PC-9 (cell line): ENCODE results near the gene SNRNP25. TPM values are rescaled to one million over a fixed set of nuclear protein-coding genes. Genes with fewer than 3 reads are reported as not detected.

ENCODE experiments used
- BruUV-seq: library from RNA; stranded (reverse); fragments of 400-500 nt; replicated peaks from 2 replicates; lab custom pipeline; 2021; lab: Mats Ljungman, UMichigan
- CTCF ChIA-PET: fragments of 300-600 bp; sonication (Branson Sonifier 250); formaldehyde crosslinking; loops from one replicate; lab custom pipeline; 2022; ENCODE audit warnings: antibody characterized with exemption; lab: Charles Lee
- POLR2A ChIA-PET: fragments of 300-600 bp; sonication (Branson Sonifier 250); formaldehyde crosslinking; loops from one replicate; lab custom pipeline; 2022; ENCODE audit warnings: antibody characterized with exemption; ENCODE audit not compliant: unreplicated experiment; lab: Charles Lee
- DNase-seq, 2 experiments: peaks; one replicate each; pipeline versions ENCODE4 v3.0.0 to v3.0.0-alpha.2; 2015 to 2022; ENCODE audit warnings: mixed read lengths in 1 of 2
- H2AFZ ChIP-seq: fragments of 200-600 bp; sonication (generic); 2 replicates; pipeline ENCODE4 v1.8.1; 2017; ENCODE audit warnings: antibody characterized with exemption
- H3F3A ChIP-seq: fragments of 200-600 bp; sonication (generic); 2 replicates; pipeline ENCODE4 v1.8.1; 2017; ENCODE audit warnings: antibody characterized with exemption, mild to moderate bottlenecking, low read depth; ENCODE audit not compliant: insufficient read depth
- H3K27ac ChIP-seq: fragments of 200-600 bp; sonication (generic); 2 replicates; pipeline ENCODE4 v1.6.1; 2016; ENCODE audit warnings: mixed run types
- H3K27me3 ChIP-seq: fragments of 200-600 bp; sonication (generic); 2 replicates; pipeline ENCODE4 v1.6.1; 2016; ENCODE audit warnings: low read depth, mixed run types; ENCODE audit not compliant: insufficient read depth
- H3K36me3 ChIP-seq: fragments of 200-600 bp; sonication (generic); 2 replicates; pipeline ENCODE4 v1.6.1; 2016; ENCODE audit warnings: low read depth, mixed run types
- H3K4me1 ChIP-seq: fragments of 200-600 bp; sonication (generic); replicated peaks from 2 replicates; pipeline ENCODE4 v1.6.1; 2016; ENCODE audit warnings: mixed run types; ENCODE audit not compliant: insufficient read depth
- H3K4me2 ChIP-seq: fragments of 200-600 bp; sonication (generic); 2 replicates; pipeline ENCODE4 v1.6.1; 2017; ENCODE audit warnings: mixed run types
- H3K4me3 ChIP-seq: fragments of 200-600 bp; sonication (generic); 2 replicates; pipeline ENCODE4 v1.6.1; 2016; ENCODE audit warnings: mixed run types
- H3K79me2 ChIP-seq: fragments of 200-600 bp; sonication (generic); 2 replicates; pipeline ENCODE4 v1.6.1; 2017; ENCODE audit warnings: low read depth, mixed run types
- H3K9me2 ChIP-seq: fragments of 200-600 bp; sonication (generic); 2 replicates; pipeline ENCODE4 v1.8.1; 2017; ENCODE audit warnings: mild to moderate bottlenecking; ENCODE audit not compliant: insufficient read depth
- H3K9me3 ChIP-seq: fragments of 200-600 bp; sonication (generic); 2 replicates; pipeline ENCODE4 v1.8.1; 2016; ENCODE audit warnings: low read depth; ENCODE audit not compliant: insufficient read depth
- H4K20me1 ChIP-seq: fragments of 200-600 bp; sonication (generic); 2 replicates; pipeline ENCODE4 v1.8.1; 2017; ENCODE audit not compliant: insufficient read depth
- EZH2 ChIP-seq: fragments of 200-600 bp; sonication (generic); IDR thresholded peaks from 2 replicates; pipeline ENCODE4 v1.8.0; 2017; ENCODE audit warnings: antibody characterized with exemption, low read depth
- intact Hi-C: fragments of 100-400 bp; cut with micrococcal nuclease; formaldehyde crosslinking; loops from one replicate; pipeline ENCODE4 v1.10.0; 2022; ENCODE audit not compliant: unreplicated experiment
- total RNA-seq: library from RNA; stranded (reverse); gene quantifications from 2 replicates; pipeline ENCODE4 v1.2.3, GENCODE V29; 2021
- TF ChIP-seq, protein P1 (sequence below): fragments of 200-600 bp; sonication (generic); conservative IDR thresholded peaks from 2 replicates; pipeline ENCODE4 v1.6.1; 2017; ENCODE audit warnings: mixed run types, antibody characterized with exemption, mild to moderate bottlenecking, moderate library complexity

SNRNP25 gene
- total RNA-seq, 1 experiment from 2014 or later = 61.4 TPM

GRCh38 chr16:76535-77272 lies 23.1 kb downstream of the SNRNP25 start:
- H3K36me3 ChIP-seq = no peaks in the 10 kb centered on the region
- H3F3A ChIP-seq = peaks cover 39% of the 10 kb centered on the region; the same call in 1 of the 2 replicates
- H3K4me3 ChIP-seq = peak overlapping the region; percentile 84
- H3K4me2 ChIP-seq = peak overlapping the region; percentile 97
- H4K20me1 ChIP-seq = no peaks in the 10 kb centered on the region
- POLR2A ChIA-PET = no interaction called here
- no peaks in the 10 kb centered on the region for H3K27me3 ChIP-seq
- no peaks in the 10 kb centered on the region for H3K9me3 ChIP-seq
- TF ChIP-seq, protein P1, sequence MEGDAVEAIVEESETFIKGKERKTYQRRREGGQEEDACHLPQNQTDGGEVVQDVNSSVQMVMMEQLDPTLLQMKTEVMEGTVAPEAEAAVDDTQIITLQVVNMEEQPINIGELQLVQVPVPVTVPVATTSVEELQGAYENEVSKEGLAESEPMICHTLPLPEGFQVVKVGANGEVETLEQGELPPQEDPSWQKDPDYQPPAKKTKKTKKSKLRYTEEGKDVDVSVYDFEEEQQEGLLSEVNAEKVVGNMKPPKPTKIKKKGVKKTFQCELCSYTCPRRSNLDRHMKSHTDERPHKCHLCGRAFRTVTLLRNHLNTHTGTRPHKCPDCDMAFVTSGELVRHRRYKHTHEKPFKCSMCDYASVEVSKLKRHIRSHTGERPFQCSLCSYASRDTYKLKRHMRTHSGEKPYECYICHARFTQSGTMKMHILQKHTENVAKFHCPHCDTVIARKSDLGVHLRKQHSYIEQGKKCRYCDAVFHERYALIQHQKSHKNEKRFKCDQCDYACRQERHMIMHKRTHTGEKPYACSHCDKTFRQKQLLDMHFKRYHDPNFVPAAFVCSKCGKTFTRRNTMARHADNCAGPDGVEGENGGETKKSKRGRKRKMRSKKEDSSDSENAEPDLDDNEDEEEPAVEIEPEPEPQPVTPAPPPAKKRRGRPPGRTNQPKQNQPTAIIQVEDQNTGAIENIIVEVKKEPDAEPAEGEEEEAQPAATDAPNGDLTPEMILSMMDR = no peak
- no peak for TF ChIP-seq EZH2
- H3K79me2 ChIP-seq = 0 out of 2 replicates have a peak, but pooled peaks cover 3% of the 10 kb centered on the region
- BruUV-seq = TSS peak; percentile 59
- CTCF ChIA-PET = interaction anchor here (0.5 to 0.7 kb wide), 2 partner anchors 10 to 276 kb away, joined by 4 read pairs; no protein-coding TSS in a partner anchor
- no peaks in the 10 kb centered on the region for H3K9me2 ChIP-seq
- peak overlapping the region; percentile 2; the same call in 1 of the 2 replicates for H3K27ac ChIP-seq
- no peak overlapping the region for H2AFZ ChIP-seq
- DNase-seq = peak; percentile 40 to 81
- H3K4me1 ChIP-seq = peaks cover 35% of the 10 kb centered on the region
- intact Hi-C loops = no loop called here

DNA sequence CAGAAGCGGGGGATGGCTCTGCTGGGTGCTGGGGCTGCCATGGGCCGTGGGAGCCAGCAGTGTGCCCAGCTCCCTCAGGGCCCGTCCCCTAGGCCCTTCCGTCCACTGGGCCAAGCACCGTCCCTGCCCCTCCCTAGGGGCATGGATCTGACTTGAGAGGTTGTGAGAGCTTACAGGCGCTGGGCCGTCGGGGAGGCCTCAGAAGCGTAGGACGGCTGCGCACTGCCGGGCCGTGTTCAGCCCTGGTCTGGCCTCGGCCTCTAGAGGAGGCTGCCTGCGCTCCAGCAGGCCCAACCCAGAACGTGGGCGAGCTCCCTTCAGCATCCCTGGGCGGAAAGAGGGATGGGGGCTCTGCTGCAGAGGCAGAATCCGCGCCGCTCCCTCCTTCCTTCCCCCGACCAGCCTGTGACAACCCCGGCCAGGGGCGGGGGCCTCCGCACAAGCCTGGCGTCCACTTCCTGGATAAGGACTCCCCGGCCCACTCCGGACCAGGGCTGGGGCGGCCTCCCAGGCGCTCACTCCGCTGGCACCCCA lies 23.7 kb downstream of the SNRNP25 start:
- H3K4me1 ChIP-seq = peaks cover 35% of the 10 kb centered on the region
- no TSS peak for BruUV-seq
- peak overlapping the region; percentile 97 for H3K4me2 ChIP-seq
- 0 out of 2 replicates have a peak, but pooled peaks cover 3% of the 10 kb centered on the region for H3K79me2 ChIP-seq
- no peaks in the 10 kb centered on the region for H3K36me3 ChIP-seq
- no peaks in the 10 kb centered on the region for H3K9me2 ChIP-seq
- no peaks in the 10 kb centered on the region for H3K9me3 ChIP-seq
- H3K27ac ChIP-seq = peak overlapping the region; percentile 2; the same call in 1 of the 2 replicates
- DNase-seq = peak; percentile 38 to 61
- no peaks in the 10 kb centered on the region for H4K20me1 ChIP-seq
- peaks cover 39% of the 10 kb centered on the region; the same call in 1 of the 2 replicates for H3F3A ChIP-seq
- ChIA-PET CTCF (interaction anchor here (0.7 kb wide), 2 partner anchors 11 kb away, joined by 3 to 4 read pairs; no protein-coding TSS in a partner anchor), POLR2A (no interaction called here)
- no peaks in the 10 kb centered on the region for H3K27me3 ChIP-seq
- intact Hi-C loops = no loop called here
- TF ChIP-seq, protein P1 = no peak
- no peak for TF ChIP-seq EZH2
- peak overlapping the region; percentile 84 for H3K4me3 ChIP-seq
- peak overlapping the region; percentile 79 for H2AFZ ChIP-seq

- Histone ChIP-seq H3K27me3 (no peaks in the 10 kb centered on the region), H3K27ac (peak within 1 kb of the TSS; percentile 2; the same call in 1 of the 2 replicates), H3K36me3 (no peaks in the 10 kb centered on the region), H3K4me1 (peaks cover 31% of the 10 kb centered on the region), H3K9me2 (no peaks in the 10 kb centered on the region), H4K20me1 (no peaks in the 10 kb centered on the region), H3K4me3 (peak within 1 kb of the TSS; percentile 84), H3K4me2 (peak within 1 kb of the TSS; percentile 97), H2AFZ (peak within 1 kb of the TSS; percentile 79), H3K79me2 (0 out of 2 replicates have a peak, but pooled peaks cover 3% of the 10 kb centered on the region), H3K9me3 (no peaks in the 10 kb centered on the region), H3F3A (peaks cover 39% of the 10 kb centered on the region; the same call in 1 of the 2 replicates)
- intact Hi-C loops = no loop called here
- ChIA-PET POLR2A (no interaction called here), CTCF (interaction anchor here (0.7 kb wide), 1 partner anchor 12 kb away, joined by 3 read pairs; no protein-coding TSS in a partner anchor)
- BruUV-seq = no TSS peak
- peak; percentile 51 to 90 for DNase-seq
- TF ChIP-seq EZH2 = no peak
- TF ChIP-seq, protein P1 = no peak
Measured at GRCh38 chr16:77807-78443, 24.3 kb downstream of the SNRNP25 start, which contains the start of gene MPG. Gene MPG, plus strand, starts transcription at chr16:78225. Its CDS starts 85 bp downstream, at chr16:78310.
